Skin of body (tissue), 2 donors: ENCODE results near the gene NEUROD1. TPM values are rescaled to one million over a fixed set of nuclear protein-coding genes. Genes with fewer than 3 reads are reported as not detected.

Experiments used
- DNase-seq: peaks from one replicate; lab custom pipeline; 2025; lab: John Stamatoyannopoulos, UW
- total RNA-seq: library from RNA; depleted of rRNA; stranded (reverse); fragments of >200 nt; gene quantifications from one replicate; pipeline ENCODE4 v1.2.3, GENCODE V29; 2014

The NEUROD1 gene
- total RNA-seq, 1 donor from 2014 or later, result not detected

- DNase-seq, result no peak
Measured at GRCh38 chr2:181680937-181681811, 857 bp upstream of the NEUROD1 start.

GRCh38 chr2:181679544-181679979 is 755 bp downstream of the NEUROD1 start:
- no peak for DNase-seq

GRCh38 chr2:181678861-181679543 is 1.3 kb downstream of the NEUROD1 start:
- DNase-seq, result no peak

GRCh38 chr2:181677912-181678586 is 2.3 kb downstream of the NEUROD1 start:
- no peak for DNase-seq

- no peak for DNase-seq
Measured at GRCh38 chr2:181675254-181675653, 5.1 kb downstream of the NEUROD1 start.

- DNase-seq, result no peak
Measured at GRCh38 chr2:181674461-181674860, 5.9 kb downstream of the NEUROD1 start.

- DNase-seq, result no peak
Measured at GRCh38 chr2:181673173-181673572, 7.1 kb downstream of the NEUROD1 start.

GRCh38 chr2:181672255-181673008 is 7.9 kb downstream of the NEUROD1 start:
- DNase-seq, result no peak

- DNase-seq, result no peak
Measured at GRCh38 chr2:181670632-181671031, 9.7 kb downstream of the NEUROD1 start.

- DNase-seq, result no peak
Measured at GRCh38 chr2:181667234-181667633, 13.1 kb downstream of the NEUROD1 start.

- no peak for DNase-seq
Measured at GRCh38 chr2:181662287-181662686, 18.0 kb downstream of the NEUROD1 start.

- no peak for DNase-seq
Measured at GRCh38 chr2:181660181-181660580, 20.1 kb downstream of the NEUROD1 start.

GRCh38 chr2:181658444-181658843 is 21.9 kb downstream of the NEUROD1 start:
- no peak for DNase-seq

- no peak for DNase-seq
Measured at GRCh38 chr2:181657379-181657778, 22.9 kb downstream of the NEUROD1 start.

GRCh38 chr2:181656450-181657291 is 23.6 kb downstream of the NEUROD1 start, which contains the start of gene CERKL:
Gene CERKL (minus strand): TSS chr2:181657105. CDS start chr2:181657006, 99 bp downstream.
- DNase-seq, result no peak

- no peak for DNase-seq
Measured at GRCh38 chr2:181655519-181655918, 24.8 kb downstream of the NEUROD1 start.

- DNase-seq, result no peak
Measured at GRCh38 chr2:181649436-181649979, 30.8 kb downstream of the NEUROD1 start.

- DNase-seq, result no peak
Measured at GRCh38 chr2:181648478-181649155, 31.7 kb downstream of the NEUROD1 start.

- DNase-seq, result no peak
Measured at GRCh38 chr2:181646415-181646987, 33.8 kb downstream of the NEUROD1 start.
